Measurements from ENCODE around the gene ENDOV.
A peak's percentile ranks its signal among the peaks of the same experiment; 100 is the strongest.

GRCh38 chr17:80454557-80455335 is 39.8 kb downstream of the ENDOV start:
- TF ChIP-seq CTCF (IDR thresholded peaks at IDR 0.05): no peak
- peak in 1 of 2 donors; percentile 93 for TF ChIP-seq POLR2A (IDR thresholded peaks at IDR 0.05)
